NCI-H82 (cell line): ENCODE results near the gene TSPAN14.

Experiments
- DNase-seq: peaks from one replicate; lab custom pipeline; 2025; lab: John Stamatoyannopoulos, UW

TSPAN14 gene

DNA sequence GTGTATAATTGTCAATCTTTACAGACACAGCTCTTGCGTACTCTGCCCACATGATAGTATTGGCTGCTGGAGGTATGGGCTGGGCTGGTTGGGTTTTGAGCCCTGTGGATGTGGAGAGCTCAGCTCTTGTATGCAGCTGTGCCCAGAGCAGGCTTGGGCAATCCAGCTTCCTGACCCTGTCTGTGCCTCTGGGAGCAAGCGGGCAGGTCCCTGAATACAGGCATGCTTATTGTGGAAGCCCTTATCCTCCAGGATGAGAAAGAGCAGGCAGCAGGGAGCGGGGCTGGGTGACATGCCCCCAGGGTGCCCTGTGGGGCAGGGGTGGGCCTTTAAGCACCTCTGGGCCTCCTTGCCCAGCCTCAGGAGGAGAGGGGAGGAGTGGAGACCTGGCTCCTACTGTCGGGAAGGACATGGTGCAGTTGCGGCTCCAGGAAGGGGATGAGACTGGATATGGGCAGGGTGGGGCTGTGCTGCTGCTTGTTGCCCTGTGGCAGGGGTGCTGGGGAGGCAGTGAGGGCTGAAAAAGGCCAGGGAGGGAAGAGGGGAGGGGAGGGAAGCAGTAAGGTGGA is 50.9 kb downstream of the TSPAN14 start:
- no peak for DNase-seq

DNA sequence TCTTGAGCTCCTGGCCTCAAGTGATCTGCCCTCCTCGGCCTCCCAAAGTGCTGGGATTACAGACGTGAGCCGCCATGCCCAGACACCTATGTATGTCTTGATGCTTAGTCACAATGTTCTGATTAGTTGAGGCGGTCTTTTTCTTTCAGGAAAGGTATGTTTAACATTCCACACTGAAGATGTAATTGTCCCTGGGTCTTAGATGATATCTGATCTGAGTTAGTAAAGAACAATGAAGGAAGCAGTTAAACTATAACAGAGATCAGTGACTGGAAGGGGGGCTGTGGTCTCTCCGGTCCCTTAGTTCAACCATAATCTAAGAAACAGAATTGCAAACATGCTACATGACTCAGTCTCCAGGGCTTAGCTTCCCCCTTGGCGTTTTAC is 52.1 kb downstream of the TSPAN14 start:
- DNase-seq = no peak

DNA sequence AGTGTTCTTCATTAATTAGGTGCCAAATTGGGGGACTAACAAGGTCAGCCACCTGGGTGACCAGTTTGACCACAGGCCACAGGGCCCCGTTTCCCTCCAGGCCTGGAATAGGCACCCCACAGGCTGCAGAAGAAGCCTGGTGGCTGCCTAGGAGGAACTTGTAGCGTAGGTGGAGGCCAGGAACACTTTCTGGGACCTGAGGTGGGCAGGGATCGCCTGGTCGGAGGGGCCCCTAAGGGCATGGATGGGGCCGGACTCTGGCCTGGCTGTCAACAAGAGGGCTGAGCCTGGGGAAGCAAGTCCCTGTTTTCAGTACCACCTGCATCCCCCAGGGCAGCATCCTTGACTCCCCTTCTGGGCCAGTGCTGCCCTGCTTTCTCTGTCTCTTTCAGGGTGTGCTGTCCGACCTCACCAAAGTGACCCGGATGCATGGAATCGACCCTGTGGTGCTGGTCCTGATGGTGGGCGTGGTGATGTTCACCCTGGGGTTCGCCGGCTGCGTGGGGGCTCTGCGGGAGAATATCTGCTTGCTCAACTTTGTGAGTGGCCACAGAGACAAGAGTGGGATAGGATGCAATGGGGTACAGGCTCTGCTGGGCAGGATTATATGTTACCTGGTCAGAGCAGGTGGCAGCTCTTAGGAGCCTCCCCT is 52.9 kb downstream of the TSPAN14 start:
- DNase-seq = no peak

DNA sequence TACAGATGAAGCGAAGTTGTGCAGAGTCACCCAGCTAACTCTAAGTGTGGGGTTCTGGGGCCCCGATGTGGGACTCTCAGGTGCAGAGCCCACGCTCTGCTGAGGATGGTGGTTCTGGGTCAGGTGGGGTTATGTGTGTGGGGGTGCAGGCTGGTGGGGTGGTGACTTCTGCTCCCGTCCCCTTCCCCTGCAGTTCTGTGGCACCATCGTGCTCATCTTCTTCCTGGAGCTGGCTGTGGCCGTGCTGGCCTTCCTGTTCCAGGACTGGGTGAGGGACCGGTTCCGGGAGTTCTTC is 54.9 kb downstream of the TSPAN14 start:
- DNase-seq = no peak

DNA sequence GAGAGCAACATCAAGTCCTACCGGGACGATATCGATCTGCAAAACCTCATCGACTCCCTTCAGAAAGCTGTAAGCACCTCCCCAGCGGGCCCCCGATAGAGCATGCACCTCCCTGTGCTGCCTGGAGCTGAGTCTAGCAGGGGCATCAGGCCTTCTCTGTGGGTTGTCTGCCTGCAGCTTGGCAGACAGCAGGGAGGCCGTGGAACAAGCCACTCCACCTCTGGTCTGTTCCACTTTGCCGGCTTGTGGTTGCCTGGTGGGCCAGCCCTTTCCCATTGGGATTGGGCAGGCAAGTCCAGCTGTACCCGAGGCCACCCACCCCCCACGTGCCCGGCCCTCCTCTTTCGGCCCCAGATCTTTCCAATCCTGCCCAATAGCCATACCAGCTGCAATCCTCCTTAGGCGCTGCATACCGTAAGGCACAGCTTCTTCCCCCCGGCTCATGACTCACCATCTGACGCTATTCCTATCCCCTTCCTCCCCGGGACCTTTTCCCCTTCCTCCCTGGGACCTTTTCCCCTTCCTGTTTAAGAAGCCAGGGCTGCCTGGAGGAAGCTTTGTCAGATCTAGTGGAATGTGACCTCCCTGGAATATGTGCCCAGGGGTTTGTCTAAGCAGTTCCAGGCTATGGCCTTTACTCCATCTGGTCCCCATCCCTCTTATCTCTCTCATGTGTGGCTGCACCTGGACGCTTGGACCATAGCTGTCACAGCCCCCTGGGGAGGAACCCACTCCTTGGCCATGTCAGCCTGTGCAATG is 55.5 kb downstream of the TSPAN14 start:
- no peak for DNase-seq

DNA sequence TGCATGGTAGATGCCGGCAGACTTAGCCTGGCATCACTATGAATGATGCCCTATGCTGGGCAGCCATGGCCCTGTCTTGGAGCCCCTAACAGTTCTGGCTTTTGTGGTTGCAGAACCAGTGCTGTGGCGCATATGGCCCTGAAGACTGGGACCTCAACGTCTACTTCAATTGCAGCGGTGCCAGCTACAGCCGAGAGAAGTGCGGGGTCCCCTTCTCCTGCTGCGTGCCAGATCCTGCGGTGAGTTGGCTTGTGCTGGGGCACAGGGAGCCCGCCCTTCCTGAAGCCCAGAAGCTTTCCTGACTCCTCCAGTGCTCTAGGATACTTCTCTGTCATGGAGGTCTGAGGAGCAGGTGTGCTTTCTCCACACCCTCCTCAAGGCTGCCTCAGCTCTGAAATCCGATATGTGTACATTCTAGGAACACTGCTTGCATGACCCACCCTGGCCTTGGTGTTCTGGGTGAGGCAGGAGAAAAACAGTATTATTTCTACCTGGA is 58.0 kb downstream of the TSPAN14 start:
- DNase-seq = no peak

DNA sequence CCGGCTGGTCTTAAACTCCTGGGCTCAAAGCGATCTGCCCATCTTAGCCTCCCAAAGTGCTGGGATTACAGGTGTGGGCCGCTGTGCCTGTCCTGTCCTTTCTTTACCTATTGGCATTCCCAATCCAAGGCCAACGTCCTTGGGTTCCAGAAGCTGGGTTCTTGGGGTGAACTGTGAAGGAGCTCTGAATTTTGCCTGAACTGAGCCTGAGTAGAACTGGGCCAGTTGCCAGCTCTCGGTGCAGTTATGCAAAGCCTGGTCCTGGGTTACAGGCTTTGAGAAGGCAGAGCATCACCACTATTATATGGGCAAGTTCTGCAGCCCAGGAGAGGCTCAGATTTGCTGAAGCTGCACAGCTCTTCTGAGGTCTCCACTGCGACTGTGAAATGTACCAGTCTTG is 59.0 kb downstream of the TSPAN14 start:
- DNase-seq = no peak

DNA sequence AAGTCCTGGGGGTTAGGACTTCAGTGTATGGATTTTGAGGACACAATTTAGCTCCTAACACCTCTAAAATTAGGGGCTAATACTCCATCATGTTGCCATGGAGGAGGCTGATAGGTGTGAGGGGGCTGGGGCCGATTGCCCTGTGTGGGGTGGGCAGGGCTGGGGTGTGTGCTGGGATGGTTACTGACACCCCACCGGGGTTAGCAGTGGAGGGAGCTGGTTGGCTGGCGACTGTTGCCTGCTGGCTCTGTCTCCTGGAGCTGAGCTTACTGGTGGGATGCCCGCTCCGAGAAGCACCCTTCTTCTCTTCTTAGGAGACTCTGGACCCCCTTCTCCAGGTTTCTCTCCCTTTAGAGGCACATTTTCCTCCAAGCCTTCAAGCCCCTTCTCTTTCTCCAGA is 61.4 kb downstream of the TSPAN14 start:
- no peak for DNase-seq

DNA sequence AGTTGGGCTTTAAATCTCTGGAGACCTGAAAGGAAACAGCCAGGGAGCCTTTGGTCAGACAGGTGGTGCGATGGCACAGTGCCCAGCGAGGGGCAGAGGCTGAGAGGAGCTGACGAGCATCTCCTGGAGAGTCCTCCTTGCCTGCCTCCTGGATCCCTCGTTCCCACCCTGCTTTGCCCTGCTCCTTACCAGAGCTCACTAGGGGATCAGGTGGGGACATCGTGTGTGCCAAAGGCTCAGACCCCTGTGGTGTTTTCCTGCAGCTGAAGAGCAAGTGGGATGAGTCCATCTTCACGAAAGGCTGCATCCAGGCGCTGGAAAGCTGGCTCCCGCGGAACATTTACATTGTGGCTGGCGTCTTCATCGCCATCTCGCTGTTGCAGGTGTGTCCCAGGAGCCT is 61.8 kb downstream of the TSPAN14 start:
- no peak for DNase-seq

DNA sequence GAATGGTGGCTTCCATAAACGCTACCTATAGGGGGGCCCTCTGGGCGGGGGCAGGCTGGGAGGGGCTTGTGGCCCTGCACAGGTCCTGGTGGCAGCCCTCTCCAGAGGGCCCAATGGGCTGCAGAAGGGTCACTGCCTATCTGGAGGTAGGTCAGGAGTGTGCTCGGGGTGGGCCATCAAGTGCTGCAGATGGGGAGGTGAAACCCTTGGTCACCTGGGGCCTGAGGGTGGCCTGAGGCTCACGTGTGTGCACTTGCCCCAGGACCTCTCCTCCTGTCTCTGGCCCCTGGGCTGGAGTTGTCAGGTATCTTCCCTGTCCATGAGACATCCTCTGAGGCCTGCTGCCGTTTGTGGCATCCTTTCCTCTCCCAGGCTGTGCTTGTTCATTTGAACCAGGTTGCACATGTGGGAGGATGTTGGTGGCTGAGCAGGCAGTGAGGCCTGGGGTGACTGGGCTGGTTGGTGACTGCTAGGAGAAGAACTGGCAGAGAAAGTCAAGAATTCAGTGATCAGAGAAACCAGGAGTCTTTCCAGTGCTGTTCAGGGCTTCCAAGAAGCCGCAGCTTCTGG is 62.5 kb downstream of the TSPAN14 start:
- no peak for DNase-seq

DNA sequence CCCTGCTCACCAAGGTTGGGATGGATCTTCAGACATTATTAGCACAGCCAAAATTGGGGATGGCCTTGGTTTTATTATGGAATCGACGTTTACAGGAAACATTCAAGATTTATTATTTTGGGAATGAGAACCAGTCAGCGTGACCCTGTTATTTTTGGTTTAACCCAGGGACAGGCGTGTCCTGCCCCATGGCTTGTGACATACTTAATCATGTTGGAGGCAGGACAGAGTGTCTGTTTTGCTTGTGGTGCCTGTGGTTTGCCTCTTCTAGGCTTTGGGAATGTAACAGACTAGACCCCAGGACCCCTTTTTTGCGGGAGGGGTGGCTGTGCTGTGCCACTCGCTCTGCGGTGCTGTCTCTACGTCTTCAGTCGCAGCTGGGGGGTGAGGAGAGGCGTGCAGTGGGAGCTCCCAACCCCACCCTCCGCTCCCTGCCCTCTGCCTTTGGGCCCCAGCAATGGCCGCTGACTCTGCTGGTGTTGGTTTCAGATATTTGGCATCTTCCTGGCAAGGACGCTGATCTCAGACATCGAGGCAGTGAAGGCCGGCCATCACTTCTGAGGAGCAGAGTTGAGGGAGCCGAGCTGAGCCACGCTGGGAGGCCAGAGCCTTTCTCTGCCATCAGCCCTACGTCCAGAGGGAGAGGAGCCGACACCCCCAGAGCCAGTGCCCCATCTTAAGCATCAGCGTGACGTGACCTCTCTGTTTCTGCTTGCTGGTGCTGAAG is 63.5 kb downstream of the TSPAN14 start:
- DNase-seq = no peak

DNA sequence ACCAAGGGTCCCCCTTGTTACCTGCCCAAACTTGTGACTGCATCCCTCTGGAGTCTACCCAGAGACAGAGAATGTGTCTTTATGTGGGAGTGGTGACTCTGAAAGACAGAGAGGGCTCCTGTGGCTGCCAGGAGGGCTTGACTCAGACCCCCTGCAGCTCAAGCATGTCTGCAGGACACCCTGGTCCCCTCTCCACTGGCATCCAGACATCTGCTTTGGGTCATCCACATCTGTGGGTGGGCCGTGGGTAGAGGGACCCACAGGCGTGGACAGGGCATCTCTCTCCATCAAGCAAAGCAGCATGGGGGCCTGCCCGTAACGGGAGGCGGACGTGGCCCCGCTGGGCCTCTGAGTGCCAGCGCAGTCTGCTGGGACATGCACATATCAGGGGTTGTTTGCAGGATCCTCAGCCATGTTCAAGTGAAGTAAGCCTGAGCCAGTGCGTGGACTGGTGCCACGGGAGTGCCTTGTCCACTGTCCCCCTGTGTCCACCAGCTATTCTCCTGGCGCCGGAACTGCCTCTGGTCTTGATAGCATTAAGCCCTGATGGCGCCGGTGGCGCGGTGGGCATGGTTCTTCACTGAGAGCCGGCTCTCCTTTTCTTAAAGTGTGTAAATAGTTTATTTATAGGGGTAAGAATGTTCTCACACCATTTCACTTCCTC is 64.2 kb downstream of the TSPAN14 start:
- no peak for DNase-seq

DNA sequence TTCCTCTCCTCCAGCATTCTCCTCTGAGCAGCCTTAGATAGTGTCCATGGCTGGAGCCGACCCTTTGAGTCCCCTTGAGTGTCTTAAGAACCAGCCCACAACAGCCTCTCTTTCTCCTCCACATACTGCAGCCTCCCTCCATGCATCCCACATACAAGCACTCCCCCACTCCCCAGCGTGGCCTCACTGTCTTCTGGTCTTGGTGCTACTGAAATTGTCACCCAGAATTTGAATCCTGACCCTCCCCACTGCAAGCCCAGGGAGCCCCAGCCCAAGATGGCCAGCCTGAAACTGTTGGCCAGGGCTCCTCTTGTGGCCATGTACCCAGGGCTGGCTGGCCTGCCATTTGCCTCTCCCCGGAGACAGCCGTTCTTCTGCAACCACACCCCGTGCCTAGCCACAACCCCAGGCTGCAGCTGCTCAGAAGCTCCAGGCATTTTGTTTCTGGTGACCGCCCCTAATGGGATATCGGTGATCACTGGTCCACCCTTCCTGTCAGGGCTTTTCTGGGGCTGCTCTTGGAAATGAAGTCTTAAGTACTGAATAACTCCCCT is 64.8 kb downstream of the TSPAN14 start:
- DNase-seq = peak; percentile 17

DNA sequence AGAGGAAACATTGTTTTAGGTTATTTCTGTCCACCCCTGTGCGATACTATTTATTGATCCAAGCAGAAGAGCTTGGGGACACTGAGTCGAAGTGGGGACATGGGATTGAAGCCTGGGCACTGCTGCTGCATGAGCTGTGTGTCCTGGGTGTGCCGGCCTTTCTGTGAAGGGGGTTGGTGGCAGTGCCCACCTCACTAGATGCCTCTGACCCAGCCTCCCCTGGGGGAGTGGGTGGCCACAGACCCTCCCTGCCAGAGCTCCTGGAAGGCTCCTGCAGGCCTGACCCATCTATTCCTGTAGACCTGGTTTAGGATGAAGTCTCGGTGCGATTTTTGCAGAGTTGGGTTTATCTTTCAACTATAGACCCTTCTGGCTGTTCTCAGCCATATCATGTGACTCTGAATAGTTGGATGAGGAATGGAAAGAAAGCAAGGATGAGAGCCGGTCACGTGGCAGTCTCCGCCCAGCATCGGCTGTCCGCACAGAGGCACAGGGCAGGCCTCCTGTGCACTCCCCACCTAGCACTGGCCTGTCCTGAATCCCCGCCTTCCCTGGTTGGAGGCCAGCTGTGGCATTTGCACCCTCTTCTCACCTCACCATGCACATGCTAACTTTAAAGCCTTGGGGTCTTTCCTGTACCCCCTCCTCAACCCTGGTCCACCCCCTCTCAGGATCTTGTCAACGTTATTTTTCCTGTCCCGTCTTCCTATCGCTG is 66.0 kb downstream of the TSPAN14 start:
- no peak for DNase-seq

DNA sequence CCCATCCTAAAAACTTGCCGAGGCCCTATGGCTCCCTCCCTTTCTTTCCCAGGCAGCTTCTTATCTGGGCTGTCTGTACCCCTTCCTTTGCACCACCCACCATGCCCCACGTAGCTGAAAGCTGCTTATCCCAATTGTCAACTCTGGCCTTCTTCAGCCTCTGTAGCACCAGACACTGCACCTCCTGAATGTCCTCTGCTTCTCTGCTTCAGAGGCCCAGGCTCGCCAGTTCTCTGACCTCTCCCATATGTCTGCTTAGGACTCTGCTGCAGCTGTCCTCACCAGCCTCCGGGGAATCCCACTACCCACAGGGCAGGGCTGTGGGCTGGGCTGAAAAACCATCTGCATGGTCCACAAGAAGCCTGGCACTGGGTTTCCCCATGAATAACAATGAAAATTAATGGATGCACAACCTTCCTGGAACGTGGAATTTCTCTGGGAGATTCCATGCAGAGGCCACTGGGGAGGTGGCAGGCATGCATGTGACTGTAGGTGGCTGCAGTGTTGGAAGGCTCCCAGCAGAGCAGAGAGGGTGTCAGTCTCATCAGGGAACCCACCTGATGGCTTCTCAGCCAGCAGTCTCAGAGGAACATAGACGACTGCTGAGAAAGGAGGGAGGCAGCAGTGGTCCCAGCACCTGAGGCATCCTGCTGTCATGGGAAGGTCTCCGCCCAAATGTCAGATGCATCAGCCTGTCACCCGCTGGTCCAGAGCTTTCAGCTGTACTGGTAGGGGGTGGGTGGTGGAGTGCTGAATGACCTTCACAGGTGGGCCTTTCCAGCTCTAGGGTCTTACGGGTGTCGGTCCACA is 66.8 kb downstream of the TSPAN14 start:
- no peak for DNase-seq

DNA sequence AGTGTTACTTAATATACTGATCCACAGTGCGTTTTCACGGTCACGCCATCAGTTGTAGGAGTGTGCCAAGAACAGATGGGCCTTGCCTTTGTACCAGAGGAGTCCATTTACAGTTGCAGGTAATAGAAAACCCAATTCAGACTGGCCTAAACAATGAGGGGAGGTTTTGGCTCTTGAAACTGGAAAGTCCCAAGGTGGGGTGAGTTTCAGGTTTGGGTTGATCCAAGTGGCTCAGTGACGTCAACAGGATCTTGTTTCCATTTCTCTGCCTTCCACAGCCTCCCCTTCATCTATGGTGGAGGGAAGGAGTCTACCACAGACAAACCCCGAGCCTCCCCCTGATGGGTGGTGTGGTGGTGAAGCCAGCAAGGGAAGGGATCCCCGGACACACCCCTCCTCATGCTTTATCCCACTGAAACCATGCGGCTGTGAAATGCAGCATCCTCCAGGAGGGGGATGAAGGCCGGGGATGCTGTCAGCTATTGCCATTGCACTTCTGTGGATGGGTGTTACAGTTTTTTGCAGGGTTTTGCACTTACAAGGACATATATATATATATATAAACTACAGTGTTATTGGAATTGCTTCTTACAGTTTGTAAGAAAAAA is 68.8 kb downstream of the TSPAN14 start:
- no peak for DNase-seq

DNA sequence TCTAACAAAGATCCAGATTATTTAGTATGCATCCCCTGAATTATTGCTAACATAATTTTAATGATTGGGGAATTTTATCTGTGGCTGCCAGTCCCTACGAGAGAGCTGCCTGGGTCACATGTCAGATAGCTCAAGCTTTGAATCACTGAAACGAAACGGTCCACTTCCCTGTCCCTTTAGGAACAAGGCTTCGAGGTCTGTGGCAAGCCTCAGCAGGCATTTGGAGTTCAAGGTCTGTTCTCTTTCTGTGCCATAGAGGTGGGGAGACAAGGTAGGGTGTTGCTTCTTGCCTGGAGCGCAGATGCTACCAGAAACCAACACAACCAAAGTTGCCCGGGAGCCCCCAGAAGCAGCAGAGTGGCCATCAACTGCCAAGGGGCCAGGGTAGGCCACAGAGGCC is 69.7 kb downstream of the TSPAN14 start:
- DNase-seq = no peak

DNA sequence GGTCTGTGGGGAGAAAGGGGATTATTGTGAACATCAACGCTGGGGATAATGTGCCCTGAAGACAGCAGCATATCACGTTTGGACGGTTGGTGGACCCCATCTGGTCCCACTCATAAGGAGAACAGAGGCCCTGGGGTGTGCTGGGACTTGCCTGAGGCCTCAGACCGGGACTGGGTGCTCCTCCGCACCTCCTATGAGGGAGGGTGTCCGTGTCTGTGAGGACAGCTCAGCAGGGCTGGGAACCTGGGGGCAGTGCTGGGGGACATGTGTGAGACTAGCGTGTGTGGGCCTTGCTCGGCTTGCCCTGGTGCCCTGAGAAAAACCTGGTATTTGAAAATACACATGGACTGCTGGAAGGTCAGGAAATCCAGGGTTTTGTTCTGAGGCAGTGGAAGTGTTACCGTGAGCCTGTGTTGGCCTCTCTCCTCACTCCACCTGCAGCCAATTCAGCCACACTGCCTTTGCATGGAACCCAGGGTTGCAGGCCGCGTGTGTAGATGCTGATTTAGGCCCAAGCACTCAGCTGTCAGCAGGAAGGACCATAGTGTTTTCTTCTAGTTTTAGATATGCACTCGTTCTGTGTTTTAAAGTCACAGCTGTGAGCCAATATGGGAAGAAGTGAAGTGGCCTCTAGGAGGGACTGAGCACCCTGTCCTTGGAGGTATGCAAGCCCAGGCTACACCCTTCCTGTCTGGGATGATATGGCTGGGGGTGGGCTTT is 70.2 kb downstream of the TSPAN14 start:
- peak; percentile 2 for DNase-seq

DNA sequence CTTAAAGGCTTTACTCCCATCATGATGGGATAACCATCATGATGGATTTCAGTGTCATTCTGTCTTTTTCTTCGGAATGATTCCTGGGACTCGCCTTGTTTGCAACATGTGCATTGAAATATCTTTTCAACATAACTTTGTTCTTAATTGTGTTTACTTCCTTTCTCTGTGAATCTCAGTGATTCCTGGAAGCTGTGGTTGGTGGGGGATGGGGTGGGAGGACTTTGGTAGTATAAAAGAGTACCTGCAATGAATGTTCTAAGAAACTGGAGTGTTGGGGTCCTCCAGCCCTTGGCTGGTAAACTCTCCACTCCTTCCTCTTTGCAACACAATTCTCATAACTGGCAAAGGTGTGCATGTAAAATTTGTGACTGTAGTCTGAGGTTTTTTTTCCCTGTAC is 72.1 kb downstream of the TSPAN14 start:
- DNase-seq = no peak
